Measurements from ENCODE around the gene ZNF71. TPM values are rescaled to one million over a fixed set of nuclear protein-coding genes. Genes with fewer than 3 reads are reported as not detected.

The ZNF71 gene
- 6.9 TPM for polyA plus RNA-seq (ENCODE audit: insufficient read length)

DNA sequence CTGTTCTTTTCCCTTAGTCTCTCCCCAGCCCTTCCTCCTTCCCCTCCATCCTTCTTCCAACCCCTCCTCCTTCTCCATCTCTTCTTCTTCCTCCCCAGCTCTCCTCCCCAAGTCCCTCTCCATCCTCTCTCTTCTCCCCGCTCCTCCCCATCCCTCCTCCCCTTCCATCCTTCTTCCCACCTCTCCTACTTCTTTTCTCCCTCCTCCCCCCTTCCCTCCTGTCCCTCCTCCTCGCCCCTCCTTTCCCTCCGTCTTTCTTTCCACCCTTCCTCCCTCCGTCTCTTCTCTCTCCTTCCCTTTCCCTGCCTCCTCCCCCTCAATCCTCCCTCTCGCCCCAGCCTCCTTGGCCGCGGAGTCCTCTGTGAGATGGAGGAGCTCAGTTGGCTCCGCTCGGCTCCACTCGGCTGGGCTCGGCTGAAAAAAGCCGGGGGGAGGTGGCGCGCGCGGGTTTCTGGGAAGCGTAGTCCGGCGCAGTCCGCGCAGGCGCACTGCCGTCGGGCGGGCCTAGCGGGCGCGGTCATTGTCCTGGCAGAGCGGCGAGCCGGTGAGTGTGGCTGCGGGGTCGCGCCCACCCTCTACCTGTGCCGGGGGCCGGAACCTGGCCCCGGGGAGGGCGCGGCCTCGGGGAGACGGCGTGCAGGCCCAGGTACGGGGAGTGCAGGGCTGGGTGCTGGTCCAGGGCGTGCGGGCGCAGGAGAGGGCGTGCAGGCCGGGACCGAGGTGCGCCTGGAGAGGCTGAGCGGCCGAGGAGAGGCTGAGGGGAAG lies at the start of gene ZNF71:
ZNF71 (plus strand) TSS at position 520 of the 765 bp plus-strand sequence. CDS start 6,257 bp downstream, outside the sequence.
- peak; percentile 44 for DNase-seq (ENCODE audit: low read depth)

DNA sequence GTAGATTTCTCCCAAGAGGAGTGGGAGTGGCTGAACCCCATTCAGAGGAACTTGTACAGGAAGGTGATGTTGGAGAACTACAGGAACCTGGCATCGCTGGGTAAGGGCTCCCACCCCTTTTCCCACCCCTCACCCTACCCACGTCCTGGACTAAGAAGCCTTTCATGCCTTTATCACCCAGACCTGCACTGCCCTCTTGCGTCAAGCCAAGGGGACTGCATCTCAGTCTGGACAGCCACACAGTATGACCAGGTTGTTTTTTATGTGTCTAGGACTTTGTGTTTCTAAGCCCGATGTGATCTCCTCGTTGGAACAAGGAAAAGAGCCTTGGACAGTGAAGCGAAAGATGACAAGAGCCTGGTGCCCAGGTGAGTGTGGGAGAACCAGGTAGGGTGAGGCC lies 47.6 kb upstream of the ZNF71 start:
- no peak for DNase-seq (ENCODE audit: low read depth)

DNA sequence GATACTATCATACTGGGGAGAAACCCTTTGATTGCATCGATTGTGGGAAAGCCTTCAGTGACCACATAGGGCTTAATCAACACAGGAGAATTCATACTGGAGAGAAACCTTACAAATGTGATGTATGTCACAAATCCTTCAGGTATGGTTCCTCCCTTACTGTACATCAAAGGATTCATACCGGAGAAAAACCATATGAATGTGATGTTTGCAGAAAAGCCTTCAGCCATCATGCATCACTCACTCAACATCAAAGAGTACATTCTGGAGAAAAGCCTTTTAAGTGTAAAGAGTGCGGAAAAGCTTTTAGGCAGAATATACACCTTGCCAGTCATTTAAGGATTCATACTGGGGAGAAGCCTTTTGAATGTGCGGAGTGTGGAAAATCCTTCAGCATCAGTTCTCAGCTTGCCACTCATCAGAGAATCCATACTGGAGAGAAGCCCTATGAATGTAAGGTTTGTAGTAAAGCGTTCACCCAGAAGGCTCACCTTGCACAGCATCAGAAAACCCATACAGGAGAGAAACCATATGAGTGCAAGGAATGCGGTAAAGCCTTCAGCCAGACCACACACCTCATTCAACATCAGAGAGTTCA lies 40.7 kb upstream of the ZNF71 start:
- DNase-seq (ENCODE audit: low read depth): no peak

DNA sequence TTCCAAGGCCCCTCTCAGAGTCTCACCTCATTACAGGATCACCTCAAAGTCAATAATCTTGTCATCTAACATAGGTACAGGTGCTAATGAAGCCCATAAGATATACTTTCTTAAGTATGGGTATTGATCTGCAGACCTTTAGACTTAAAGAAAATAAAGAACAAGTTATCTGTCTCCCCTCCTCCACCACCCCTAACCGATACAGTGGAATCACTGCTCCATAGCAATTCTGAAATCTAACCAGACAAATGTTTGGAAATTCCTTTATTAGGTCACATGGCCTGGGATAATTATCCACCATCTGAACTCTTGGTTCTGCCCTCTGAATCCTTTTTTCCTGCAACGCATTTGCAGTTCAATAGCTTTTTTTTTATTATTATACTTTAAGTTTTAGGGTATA lies 32.3 kb upstream of the ZNF71 start:
- DNase-seq (ENCODE audit: low read depth): no peak

DNA sequence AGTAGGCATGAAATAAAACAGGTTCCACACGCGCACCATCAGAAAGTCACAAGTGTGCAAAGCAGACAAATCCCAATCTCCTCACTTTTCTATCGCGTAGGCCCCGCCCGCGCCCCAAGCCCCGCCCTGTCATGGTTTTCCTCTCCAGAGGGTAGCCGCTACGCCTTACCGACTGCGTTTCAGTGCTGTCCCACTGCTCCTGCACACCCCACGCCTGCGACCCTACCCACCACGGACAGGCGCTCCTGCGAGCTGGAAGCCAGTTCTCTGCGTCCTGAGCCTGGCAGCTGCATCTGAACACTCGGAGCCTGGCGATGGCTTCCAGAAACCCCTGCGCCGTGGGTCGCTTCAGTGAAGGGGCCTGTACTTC lies 28.2 kb upstream of the ZNF71 start:
- DNase-seq (ENCODE audit: low read depth): no peak

DNA sequence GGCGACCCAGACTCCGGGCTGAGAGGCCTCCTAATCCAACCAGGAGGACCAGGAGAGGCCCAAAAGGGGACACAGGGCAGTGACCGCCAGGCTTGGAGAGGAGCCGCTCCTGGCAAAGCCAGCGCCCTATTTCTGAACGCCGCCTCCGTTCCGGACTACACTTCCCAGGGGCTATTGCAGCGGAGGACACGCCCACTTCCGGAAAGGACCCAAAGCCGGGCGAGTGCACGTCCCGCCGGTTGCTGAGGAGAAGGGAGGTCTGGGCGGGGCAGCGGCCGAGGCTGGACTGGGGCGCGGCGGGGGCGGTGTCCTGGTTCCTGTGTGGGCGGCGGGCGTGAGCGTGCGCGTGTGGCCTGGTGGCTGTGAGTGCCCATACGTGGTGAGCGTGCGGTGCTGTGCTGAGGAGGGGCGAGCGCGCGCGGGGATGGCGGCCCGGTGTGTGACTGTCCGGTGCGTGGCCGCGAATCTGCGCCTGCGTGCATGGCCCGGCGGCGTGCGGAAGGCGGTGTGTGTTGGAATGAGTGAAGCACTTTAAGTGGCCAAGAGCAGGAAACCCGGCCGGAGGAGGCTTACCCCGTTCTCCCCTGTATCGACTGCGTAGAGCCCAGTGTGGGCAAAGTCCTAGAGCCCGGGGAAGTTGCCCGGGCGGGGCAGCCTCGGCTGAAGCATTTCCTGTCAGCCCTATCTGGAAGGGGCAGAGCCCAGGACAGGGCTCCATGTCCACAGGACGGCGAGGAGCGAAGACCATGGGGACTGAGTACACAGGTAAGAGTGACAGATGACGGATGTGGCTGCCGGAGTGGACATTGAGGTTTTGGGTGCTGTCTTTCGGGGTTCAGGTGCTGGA lies 27.6 kb upstream of the ZNF71 start, which contains the start of gene ZNF470:
ZNF470 (plus strand) TSS at position 195 of the 847 bp plus-strand sequence. CDS start 2,844 bp downstream, outside the sequence.
- peak; percentile 77 for DNase-seq (ENCODE audit: low read depth)

DNA sequence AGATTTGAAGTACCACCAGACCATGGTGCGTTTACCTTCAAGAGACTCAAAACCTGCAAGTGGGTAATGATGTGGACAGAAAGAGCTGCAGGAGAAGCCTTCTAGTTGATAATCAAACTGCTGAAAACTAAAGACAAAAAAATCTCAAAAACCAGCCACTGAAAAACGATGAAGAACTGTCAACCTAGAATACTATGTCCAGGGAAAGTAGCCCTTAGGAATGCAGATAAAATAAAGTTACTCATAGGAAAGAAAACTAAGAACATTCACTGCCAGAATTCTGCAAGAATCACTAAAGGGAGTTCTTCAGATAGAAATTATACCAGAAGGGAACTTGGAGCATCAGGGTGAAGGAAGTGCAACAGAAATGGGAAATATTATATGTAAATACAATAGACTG lies 22.5 kb upstream of the ZNF71 start:
- DNase-seq (ENCODE audit: low read depth): no peak

DNA sequence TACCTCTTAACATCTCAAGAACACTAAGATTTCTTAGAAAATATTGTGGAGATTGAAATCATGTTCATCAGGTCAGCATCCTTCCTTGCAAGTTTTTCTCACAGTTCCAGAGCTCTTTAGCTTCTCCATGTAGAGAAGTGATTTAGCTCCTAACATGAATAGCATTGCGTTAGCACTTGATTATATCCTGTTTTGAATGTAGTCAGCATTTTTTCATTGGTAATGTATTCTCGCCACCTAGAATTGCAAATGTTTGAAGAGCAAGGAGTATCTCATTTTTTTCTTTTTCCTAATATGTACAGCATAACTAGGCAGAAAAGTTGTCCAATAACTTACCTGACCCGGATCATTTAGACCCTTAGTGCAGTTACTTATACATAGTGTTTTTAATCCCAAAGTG lies 21.2 kb upstream of the ZNF71 start:
- DNase-seq (ENCODE audit: low read depth): no peak

DNA sequence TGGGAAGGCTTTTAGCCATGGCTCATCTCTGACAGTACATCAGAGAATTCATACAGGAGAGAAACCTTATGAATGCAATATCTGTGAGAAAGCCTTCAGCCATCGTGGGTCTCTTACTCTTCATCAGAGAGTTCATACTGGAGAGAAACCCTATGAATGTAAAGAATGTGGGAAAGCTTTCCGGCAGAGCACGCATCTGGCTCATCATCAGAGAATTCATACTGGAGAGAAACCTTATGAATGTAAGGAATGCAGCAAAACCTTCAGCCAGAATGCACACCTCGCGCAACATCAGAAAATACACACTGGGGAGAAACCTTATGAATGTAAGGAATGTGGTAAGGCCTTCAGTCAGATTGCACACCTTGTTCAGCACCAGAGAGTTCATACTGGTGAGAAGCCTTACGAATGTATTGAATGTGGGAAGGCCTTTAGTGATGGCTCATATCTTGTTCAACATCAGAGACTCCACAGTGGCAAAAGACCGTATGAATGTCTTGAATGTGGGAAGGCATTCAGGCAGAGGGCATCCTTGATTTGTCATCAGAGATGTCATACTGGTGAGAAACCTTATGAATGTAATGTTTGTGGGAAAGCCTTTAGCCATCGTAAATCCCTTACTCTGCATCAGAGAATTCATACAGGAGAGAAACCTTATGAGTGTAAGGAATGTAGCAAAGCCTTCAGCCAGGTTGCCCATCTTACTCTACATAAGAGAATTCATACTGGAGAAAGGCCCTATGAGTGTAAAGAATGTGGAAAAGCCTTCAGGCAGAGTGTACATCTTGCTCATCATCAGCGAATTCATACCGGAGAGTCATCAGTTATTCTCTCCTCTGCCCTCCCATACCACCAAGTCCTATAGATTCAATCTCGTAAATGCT lies 17.1 kb upstream of the ZNF71 start:
- no peak for DNase-seq (ENCODE audit: low read depth)

DNA sequence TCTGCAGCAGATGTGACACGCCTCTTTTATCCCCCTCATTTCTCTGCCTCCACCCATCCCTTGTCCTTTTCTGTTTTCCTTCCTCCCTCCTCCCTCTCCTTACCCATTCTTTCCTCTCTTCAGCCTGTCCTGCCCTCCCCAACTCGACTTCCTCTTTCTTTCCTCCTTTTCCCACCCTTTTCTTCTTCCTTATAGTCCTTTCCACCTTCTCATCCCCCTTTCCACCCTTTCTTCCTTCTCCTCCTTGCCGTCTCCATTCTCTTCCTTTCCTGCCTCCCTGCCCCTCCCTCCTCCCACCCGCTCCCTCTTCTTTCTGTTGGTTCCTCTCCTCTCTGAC lies 688 bp upstream of the ZNF71 start:
- DNase-seq (ENCODE audit: low read depth): no peak

DNA sequence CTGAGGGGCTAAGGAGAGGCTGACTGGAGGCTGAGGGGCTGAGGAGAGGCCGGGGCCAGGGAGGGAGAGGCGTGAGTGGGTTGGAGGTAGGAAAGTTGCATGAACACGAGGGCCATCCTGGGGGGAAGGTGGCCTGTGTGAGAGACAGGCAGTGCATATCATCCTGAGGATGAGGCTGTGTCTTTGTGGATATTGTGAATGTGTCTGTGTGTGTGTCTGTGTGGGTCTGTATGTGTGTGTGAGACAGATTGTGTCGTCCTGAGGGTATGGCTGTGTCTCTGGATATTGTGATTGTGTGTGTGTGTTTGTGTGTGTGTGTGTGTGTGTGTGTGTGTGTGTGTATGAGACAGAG lies 422 bp downstream of the ZNF71 start:
- no peak for DNase-seq (ENCODE audit: low read depth)

DNA sequence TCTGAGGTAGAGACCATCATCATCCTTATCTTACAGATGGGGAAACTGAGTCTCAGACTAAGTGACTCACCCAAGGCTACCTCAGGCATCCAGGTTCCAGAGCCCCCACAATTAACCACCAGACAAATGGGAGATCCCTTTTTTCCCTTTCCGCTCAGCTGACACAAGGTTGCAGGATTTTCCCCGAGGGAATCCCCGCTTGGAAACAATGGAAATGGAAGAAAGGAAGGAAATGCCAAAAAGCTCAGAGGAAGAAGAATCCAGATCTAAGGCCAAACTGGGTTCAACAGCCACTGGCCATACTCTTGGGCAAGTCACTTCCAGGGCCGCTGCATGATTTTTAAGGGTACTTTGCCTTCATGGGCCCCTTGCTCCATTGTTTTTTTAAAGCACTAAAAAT lies 1.6 kb downstream of the ZNF71 start:
- no peak for DNase-seq (ENCODE audit: low read depth)

DNA sequence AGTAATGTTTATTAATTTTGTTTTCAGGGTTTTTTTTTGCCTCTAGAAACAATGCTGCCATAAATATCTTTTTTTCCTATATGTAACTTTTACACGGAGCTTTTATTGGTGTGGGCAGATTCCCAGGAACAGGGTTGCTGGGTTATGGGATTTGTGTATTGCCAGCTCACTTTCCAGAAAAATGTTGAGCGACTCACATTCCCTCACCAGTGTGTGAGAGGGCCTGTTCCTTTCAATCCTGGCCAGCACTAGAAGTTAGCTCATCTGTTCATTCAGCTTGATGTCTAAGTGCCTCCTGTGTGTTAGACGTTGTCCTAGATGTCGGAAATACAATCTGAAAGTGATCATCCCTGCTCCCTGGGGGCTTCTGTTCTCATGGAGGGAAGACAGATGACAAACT lies 2.6 kb downstream of the ZNF71 start:
- no peak for DNase-seq (ENCODE audit: low read depth)

DNA sequence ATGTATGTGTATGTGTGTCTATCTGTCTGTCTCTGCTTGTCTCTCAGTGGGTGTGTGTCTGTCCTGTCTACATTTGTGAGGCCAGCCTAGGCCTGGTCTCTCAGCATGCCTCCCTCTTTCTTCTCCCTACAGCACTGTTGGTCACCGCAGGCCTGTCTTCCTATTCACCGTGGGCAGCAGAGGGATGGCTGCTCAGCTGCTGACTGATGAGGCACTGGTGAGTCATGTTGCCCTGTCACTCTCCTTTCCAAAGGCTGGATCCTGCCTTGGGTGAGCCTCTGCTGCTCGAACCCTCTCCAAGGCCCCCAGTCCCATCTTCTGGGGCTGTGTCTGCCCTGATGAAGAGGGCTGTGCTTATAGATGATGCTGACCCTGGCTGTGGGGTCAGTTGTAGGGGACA lies 6.3 kb downstream of the ZNF71 start:
- no peak for DNase-seq (ENCODE audit: low read depth)

DNA sequence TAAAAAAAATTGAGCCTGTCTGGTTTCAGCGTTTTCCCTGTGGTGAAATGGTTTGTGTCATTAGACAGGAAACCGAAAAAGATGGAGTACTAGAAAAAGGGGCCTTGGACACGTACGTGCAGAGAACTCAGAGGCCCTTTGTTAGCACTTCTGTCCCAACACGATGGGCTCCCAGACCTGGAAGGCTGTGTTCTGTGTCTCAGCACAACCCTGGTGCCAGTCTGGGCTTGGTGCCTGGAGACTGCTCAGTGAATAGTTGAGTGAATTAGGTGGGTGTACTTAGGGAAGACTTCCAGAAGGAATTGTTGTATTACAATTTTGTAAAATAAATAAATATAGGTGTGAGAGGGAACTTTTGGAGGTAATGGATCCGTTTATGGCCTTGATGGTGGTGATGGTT lies 8.7 kb downstream of the ZNF71 start:
- no peak for DNase-seq (ENCODE audit: low read depth)

DNA sequence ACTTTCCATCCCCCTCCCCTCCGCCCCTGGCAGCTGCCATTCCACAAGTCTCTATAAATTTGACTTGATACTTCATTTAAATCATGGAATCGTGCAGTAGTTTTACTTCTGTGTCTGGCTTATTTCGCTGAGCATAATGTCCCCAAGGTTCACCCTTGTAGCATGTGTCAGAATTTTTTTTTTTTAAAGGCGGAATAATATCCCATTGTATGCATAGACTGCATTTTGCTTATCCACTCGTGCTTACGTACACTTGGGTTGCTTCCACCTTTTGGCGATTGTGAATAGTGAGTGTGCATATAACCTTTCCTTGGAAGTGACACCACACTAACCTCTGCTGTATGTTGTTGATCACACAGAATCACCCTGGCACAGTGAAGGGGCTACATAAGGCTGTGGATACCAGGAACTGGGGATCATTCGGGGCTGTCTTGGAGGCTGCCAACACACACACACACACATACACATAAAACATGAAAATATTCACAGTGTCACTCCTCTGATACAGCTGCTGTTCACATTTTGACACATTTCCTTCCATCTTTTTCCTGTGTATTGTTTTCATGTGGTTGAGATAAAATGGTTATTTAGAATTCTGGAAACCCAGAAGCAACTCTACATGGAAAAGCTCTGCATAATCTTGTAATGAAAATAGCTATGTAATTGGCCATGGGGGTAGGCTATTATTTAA lies 13.3 kb downstream of the ZNF71 start:
- no peak for DNase-seq (ENCODE audit: low read depth)

DNA sequence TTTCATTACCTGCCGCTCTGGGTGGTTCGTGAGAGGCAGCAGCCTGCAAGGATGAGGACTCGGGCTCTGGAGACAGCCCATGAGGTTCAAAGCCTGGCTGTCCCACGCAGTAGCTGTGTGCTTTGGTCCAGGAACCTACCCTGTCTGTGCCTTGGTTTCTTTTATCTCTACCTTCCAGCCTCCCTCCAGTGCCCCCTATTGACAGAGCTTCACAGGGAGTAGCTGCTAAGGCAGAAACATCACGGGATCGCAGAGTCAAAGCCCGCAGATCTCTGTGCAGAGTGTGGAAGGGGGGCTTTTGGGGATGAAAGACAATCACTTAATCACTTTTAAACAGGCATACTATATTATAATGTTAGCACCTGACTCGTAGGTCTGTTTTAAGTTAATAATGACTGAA lies 16.2 kb downstream of the ZNF71 start:
- no peak for DNase-seq (ENCODE audit: low read depth)

DNA sequence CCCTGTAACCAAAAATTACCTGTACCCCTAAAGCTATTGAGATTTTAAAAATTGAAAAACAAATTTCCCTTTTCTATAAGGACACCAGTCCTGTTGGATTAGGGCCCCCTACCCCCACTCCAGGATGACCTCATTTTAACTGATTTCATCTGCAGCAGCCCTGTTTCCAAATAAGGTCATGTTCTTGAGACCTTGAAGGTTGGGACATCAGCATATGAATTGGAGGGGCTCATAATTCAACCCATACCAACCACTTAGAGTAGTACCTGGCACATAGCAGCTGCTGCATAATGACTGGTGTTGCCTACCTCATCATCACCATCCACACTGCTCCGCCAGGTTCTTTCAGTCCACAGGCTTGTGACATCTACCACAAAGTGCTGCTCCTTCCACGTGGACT lies 17.6 kb downstream of the ZNF71 start:
- no peak for DNase-seq (ENCODE audit: low read depth)

DNA sequence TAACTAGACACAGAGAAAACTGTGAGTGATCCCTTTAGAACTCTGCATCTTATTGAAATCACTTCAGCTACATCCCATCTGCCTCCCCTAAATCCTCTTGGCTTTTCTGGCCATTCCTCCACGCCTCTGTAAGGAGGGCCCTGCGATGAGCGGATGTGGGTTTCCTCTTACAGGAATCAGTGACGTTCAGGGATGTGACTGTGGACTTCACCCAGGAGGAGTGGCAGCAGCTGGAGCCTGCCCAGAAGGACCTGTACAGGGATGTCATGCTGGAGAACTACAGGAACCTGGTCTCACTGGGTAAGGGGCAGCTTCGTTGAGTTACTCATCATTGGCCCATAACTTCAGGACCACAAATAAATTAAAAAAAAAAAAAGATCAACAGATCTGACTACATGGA lies 18.5 kb downstream of the ZNF71 start:
- no peak for DNase-seq (ENCODE audit: low read depth)

DNA sequence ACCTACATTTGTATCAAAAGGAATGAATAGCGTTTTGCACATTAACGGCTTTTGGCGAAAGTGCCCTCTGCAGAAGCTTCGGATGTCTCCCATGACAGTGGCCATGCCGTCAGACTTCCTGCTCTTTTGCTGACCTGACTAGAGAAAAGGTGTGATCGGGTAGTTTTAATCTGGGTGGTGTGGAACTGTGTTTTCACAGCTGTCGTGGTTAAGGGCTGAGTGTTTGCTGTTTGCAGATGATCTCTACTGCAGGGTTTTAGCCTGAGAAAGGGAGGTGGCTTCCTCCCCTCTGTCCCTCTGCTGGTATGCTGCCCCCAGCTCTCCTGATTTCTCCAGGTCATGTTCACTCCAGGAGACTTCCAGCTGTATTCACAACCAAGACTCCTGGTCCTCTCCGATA lies 22.4 kb downstream of the ZNF71 start:
- DNase-seq (ENCODE audit: low read depth): no peak

DNA sequence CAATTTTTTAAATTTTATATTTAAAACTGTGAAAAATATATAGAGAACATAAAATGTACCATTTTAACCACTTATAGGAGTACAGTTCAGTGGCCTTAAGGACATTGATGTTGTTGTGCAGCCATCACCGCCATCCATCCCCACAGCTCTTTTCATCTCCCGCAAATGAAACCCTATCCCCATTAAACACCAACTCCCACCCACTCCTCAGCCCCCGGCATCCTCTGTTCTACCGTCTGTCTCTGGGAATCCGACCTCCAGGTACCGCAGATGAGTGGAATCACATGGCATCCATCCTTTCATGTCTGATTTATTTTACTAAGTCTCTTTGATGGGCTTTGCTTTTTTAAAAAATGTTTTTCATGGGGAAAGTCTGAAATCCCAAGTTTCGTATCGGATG lies 24.0 kb downstream of the ZNF71 start:
- DNase-seq (ENCODE audit: low read depth): no peak

All from forelimb muscle (tissue), 1 donor.